GM18511 (cell line): ENCODE data around the gene PRSS37.

Experiments used
- ATAC-seq: cut with Tn5 transposase; IDR thresholded peaks from one replicate; pipeline ENCODE4 v1.9.1; 2021; ENCODE audit warnings: mild to moderate bottlenecking, moderate library complexity; ENCODE audit not compliant: unreplicated experiment

Gene PRSS37

DNA sequence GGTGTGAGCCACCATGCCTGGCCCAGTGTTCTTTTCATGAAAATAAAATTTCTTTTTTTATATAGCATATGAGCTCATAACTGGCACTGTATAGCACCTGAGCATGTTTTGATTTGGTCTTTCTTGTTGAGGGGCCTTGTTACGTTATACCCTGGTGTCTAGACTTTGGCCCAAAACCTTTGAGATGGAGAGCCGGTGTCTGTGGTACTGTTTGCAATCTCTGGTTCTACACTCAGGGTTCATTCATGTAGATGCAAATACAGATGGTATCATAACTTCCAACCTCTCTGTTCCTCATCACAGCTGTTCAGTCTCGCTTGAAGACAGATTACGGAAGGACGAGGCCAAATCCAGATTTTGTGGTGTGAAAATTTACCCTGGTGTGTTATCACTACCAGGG is 51.4 kb downstream of the PRSS37 start, which contains the start of gene TAS2R5:
TAS2R5 (plus strand) TSS at position 301 of the 400 bp plus-strand sequence. CDS start 145 bp downstream, outside the sequence.
- no peak for ATAC-seq

DNA sequence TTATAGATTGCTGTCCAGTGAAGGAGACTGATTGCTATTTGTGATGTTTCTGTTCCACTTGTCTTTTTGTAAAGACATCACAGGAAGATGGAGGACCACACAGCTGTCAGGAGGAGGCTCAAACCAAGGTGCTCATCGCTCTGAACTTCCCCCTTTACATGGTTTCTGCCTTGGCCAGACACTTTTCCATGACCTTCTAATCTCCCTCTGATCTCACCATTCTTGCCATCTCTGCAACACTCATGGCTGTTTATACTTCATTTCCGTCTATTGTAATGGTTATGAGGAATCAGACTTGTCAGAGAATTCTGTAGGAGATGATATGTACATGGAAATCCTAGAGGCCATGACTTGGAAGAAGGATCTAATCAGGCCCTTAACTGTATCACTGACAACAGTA is 53.0 kb downstream of the PRSS37 start:
- ATAC-seq: no peak
